Neural crest cell (in vitro differentiated cells): ENCODE data around the gene ASIC5. TPM values are rescaled to one million over a fixed set of nuclear protein-coding genes. Genes with fewer than 3 reads are reported as not detected.
A peak's percentile ranks its signal among the peaks of the same experiment; 100 is the strongest.
"Not testable (repeated sequence)": the region's sequence is repeated elsewhere in the genome, so short reads cannot be mapped to it uniquely, and the experiment has no call there.

ENCODE experiments used
- DNase-seq: peaks from one replicate; pipeline ENCODE4 v3.0.0; 2021; ENCODE audit warnings: low read depth, mixed read lengths, low spot score
- H3K27ac Mint-ChIP-seq: one replicate; pipeline ENCODE4 v1.8.0; 2021; ENCODE audit warnings: mild to moderate bottlenecking, mixed read lengths; ENCODE audit not compliant: unreplicated experiment
- H3K27me3 Mint-ChIP-seq: 2 replicates; pipeline ENCODE4 v1.8.0; 2021; ENCODE audit warnings: low read depth, mild to moderate bottlenecking, mixed read lengths
- H3K36me3 Mint-ChIP-seq: 2 replicates; pipeline ENCODE4 v1.8.0; 2021; ENCODE audit warnings: low read depth, mild to moderate bottlenecking, mixed read lengths
- H3K4me1 Mint-ChIP-seq: 2 replicates; pipeline ENCODE4 v1.8.0; 2021; ENCODE audit warnings: mixed read lengths
- H3K4me3 Mint-ChIP-seq: one replicate; pipeline ENCODE4 v1.8.0; 2021; ENCODE audit warnings: mild to moderate bottlenecking, mixed read lengths
- H3K9me3 Mint-ChIP-seq: 2 replicates; pipeline ENCODE4 v1.8.0; 2021; ENCODE audit warnings: mixed read lengths
- total RNA-seq: library from RNA; stranded (reverse); gene quantifications from 2 replicates; pipeline ENCODE4 v1.2.1, GENCODE V29; 2021
- TF ChIP-seq, protein P1 (sequence below): fragments of 200-600 bp; sonication (generic); conservative IDR thresholded peaks from 2 replicates; pipeline ENCODE4 v1.5.0; 2021; ENCODE audit warnings: antibody characterized with exemption, mild to moderate bottlenecking

Gene ASIC5
- total RNA-seq, 1 donor from 2014 or later, result not detected

GRCh38 chr4:155900381-155900780 lies 34.3 kb upstream of the ASIC5 start:
- Mint-ChIP-seq H3K36me3 (peaks cover 6% of the 10 kb centered on the region), H3K4me1 (peaks cover 13% of the 10 kb centered on the region), H3K9me3 (peaks cover 8% of the 10 kb centered on the region), H3K27ac (no peak overlapping the region), H3K4me3 (no peak overlapping the region), H3K27me3 (no peaks in the 10 kb centered on the region)
- DNase-seq, result no peak
- TF ChIP-seq, protein P1, sequence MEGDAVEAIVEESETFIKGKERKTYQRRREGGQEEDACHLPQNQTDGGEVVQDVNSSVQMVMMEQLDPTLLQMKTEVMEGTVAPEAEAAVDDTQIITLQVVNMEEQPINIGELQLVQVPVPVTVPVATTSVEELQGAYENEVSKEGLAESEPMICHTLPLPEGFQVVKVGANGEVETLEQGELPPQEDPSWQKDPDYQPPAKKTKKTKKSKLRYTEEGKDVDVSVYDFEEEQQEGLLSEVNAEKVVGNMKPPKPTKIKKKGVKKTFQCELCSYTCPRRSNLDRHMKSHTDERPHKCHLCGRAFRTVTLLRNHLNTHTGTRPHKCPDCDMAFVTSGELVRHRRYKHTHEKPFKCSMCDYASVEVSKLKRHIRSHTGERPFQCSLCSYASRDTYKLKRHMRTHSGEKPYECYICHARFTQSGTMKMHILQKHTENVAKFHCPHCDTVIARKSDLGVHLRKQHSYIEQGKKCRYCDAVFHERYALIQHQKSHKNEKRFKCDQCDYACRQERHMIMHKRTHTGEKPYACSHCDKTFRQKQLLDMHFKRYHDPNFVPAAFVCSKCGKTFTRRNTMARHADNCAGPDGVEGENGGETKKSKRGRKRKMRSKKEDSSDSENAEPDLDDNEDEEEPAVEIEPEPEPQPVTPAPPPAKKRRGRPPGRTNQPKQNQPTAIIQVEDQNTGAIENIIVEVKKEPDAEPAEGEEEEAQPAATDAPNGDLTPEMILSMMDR, result no peak

GRCh38 chr4:155899891-155900290 lies 33.8 kb upstream of the ASIC5 start:
- Mint-ChIP-seq H3K4me1 (peaks cover 13% of the 10 kb centered on the region), H3K27ac (peak overlapping the region; percentile 28), H3K27me3 (no peaks in the 10 kb centered on the region), H3K36me3 (peaks cover 6% of the 10 kb centered on the region), H3K9me3 (peaks cover 9% of the 10 kb centered on the region), H3K4me3 (no peak overlapping the region)
- no peak for DNase-seq
- TF ChIP-seq, protein P1, result no peak

GRCh38 chr4:155898371-155898770 lies 32.3 kb upstream of the ASIC5 start:
- H3K4me3 Mint-ChIP-seq, H3K36me3 Mint-ChIP-seq, DNase-seq, H3K27ac Mint-ChIP-seq, H3K9me3 Mint-ChIP-seq, H3K27me3 Mint-ChIP-seq: not testable (repeated sequence)
- peaks cover 13% of the 10 kb centered on the region for H3K4me1 Mint-ChIP-seq

DNA sequence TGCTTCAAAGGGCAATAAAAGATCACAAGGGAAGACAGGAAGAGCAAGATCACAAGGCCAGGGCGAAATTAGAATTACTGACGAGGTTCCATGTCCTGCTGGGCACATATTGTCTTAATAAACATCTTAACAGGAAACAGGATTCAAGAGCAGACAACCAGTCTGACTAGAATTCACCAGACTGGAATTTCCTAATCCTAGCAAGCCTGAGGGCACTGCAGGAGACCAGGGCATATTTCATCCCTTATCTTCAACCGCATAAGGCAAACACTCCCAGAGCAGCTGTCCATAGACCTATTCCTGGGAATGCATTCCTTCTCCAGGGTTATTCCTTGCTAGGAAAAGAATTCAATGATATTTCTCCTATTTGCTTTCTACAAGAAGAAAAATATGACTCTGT lies 25.0 kb upstream of the ASIC5 start:
- no peak overlapping the region for H3K4me3 Mint-ChIP-seq
- TF ChIP-seq, protein P1, result no peak
- H3K27ac Mint-ChIP-seq, result no peak overlapping the region
- no peaks in the 10 kb centered on the region for H3K4me1 Mint-ChIP-seq
- H3K36me3 Mint-ChIP-seq, result peaks cover 7% of the 10 kb centered on the region
- peaks cover 12% of the 10 kb centered on the region for H3K9me3 Mint-ChIP-seq
- no peak for DNase-seq
- no peaks in the 10 kb centered on the region for H3K27me3 Mint-ChIP-seq

DNA sequence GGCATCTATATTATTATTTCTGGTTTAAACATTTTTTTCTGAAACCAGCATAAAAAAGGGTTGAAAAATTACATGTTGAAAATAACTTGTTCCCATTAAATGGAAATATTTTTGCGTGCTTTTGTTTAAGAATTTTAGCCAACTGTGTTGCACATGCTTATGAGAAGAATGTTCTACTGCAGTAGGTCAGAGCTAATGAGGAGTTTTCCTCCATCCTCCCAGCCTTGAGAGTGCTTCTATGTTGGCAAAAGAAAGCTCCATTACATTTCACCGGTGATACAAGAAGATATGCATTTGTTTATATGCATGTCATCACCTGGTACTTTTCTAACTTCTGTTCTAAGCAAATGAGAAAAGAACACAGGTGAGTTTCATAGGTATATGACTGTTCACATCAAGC lies 23.9 kb upstream of the ASIC5 start:
- peaks cover 4% of the 10 kb centered on the region for H3K4me1 Mint-ChIP-seq
- DNase-seq, result no peak
- H3K27me3 Mint-ChIP-seq, result no peaks in the 10 kb centered on the region
- peaks cover 4% of the 10 kb centered on the region for H3K36me3 Mint-ChIP-seq
- no peak overlapping the region for H3K27ac Mint-ChIP-seq
- peaks cover 8% of the 10 kb centered on the region for H3K9me3 Mint-ChIP-seq
- no peak overlapping the region for H3K4me3 Mint-ChIP-seq
- TF ChIP-seq, protein P1, result no peak

DNA sequence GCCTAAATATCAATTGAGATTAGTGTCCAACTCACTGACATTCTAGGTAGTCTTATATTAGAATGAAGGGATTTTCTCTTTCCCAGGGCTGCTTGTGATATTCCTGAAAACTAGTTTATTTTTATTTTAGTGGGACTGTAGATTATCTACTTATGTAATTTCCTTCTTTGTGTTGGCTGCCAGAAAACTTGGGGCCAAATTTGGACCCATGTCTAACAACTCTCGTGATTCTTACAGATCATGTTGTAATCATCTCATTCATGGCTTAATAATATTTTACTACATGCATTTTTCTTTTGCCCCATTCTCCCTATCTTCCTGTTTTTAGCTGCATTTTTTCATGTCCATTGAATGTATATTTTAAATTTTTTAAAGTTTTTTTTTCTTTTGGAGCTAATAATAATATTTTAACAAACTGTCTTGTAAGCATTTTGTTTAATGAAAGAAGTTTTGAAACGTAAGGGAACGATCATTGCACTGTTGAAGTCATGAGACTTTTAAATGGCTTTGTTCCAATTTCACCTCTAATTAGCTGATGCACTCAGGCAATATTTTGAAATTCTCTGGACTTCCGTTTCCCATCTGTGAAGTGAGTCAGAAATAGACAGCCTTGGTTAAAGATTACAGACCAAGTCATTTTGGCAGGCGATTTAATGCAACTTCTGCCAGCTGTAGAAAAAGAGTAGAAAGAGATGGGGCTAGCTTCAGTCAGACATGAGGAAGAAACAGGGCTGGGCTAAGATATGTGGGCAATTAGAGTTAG lies 23.1 kb upstream of the ASIC5 start:
- peaks cover 8% of the 10 kb centered on the region for H3K9me3 Mint-ChIP-seq
- DNase-seq, result no peak
- H3K4me3 Mint-ChIP-seq, result no peak overlapping the region
- H3K27me3 Mint-ChIP-seq, result no peaks in the 10 kb centered on the region
- H3K4me1 Mint-ChIP-seq, result peaks cover 4% of the 10 kb centered on the region
- peaks cover 4% of the 10 kb centered on the region for H3K36me3 Mint-ChIP-seq
- TF ChIP-seq, protein P1, result no peak
- H3K27ac Mint-ChIP-seq, result no peak overlapping the region
